ENCODE data around the gene OBP2A.

Gene OBP2A

GRCh38 chr9:135592331-135592590 is 46.3 kb downstream of the OBP2A start:
- DNase-seq (ENCODE audit: low read depth in 1 of 2, low spot score in 1 of 2): no peak
- in situ Hi-C loops (cut with HindIII; ENCODE audit: low pct_unique_long_range_greater_than_20kb, low sequenced_read_pairs): no loop called here
- TF ChIP-seq JUND (IDR thresholded peaks at IDR 0.05; ENCODE audit: low read depth): no peak

GRCh38 chr9:135592625-135593024 is 46.7 kb downstream of the OBP2A start:
- in situ Hi-C loops (cut with HindIII; ENCODE audit: low pct_unique_long_range_greater_than_20kb, low sequenced_read_pairs): no loop called here
- no peak for DNase-seq (ENCODE audit: low read depth in 1 of 2, low spot score in 1 of 2)
- TF ChIP-seq JUND (IDR thresholded peaks at IDR 0.05; ENCODE audit: low read depth): no peak

- in situ Hi-C loops (cut with HindIII; ENCODE audit: low pct_unique_long_range_greater_than_20kb, low sequenced_read_pairs): no loop called here
- no peak for DNase-seq (ENCODE audit: low read depth in 1 of 2, low spot score in 1 of 2)
- no peak for TF ChIP-seq JUND (IDR thresholded peaks at IDR 0.05; ENCODE audit: low read depth)
Observed at GRCh38 chr9:135596211-135596610, 50.3 kb downstream of the OBP2A start.
